Lower lobe of right lung (tissue), 2 donors: ENCODE measurements around the gene CIAO1. TPM values are rescaled to one million over a fixed set of nuclear protein-coding genes. Genes with fewer than 3 reads are reported as not detected.

ENCODE experiments used
- ATAC-seq, 2 donors: fragments of 200-7000 bp; cut with Tn5 transposase; one replicate each; pipeline ENCODE4 v1.9.1; 2020 to 2022; ENCODE audit warnings: mild to moderate bottlenecking in 2 of 2, moderate library complexity in 2 of 2
- DNase-seq: peaks from one replicate; pipeline ENCODE4 v3.0.0-alpha.2; 2020
- H3K27ac ChIP-seq: fragments of 200-600 bp; one replicate; pipeline ENCODE4 v1.8.0; 2022
- H3K27me3 ChIP-seq: fragments of 200-600 bp; one replicate; pipeline ENCODE4 v1.8.0; 2022; ENCODE audit warnings: low read depth
- H3K36me3 ChIP-seq: fragments of 200-600 bp; one replicate; pipeline ENCODE4 v1.8.0; 2022; ENCODE audit warnings: mild to moderate bottlenecking
- H3K4me1 ChIP-seq: fragments of 200-600 bp; one replicate; pipeline ENCODE4 v1.8.0; 2022
- H3K4me3 ChIP-seq: fragments of 200-600 bp; one replicate; pipeline ENCODE4 v1.8.0; 2022; ENCODE audit warnings: mild to moderate bottlenecking
- H3K9me3 ChIP-seq: fragments of 200-600 bp; one replicate; pipeline ENCODE4 v1.8.0; 2022
- CTCF ChIP-seq: fragments of 200-600 bp; IDR thresholded peaks from one replicate; pipeline ENCODE4 v1.8.0; 2022; ENCODE audit warnings: antibody characterized with exemption, mild to moderate bottlenecking
- intact Hi-C: fragments of 100-400 bp; cut with DNase I; formaldehyde crosslinking; loops from one replicate; pipeline ENCODE4 v1.11.0; 2022
- total RNA-seq: library from RNA; stranded (reverse); fragmentation: NEBNext Ultra II Directional; extraction: Animal tissue kit (Norgen Biotek cat#: 25700); gene quantifications from one replicate; pipeline ENCODE4 v1.2.1, GENCODE V29; 2021
- donor health status: DM: no; HTN: yes; CAD: no; lungs with severe emphysema.

Gene CIAO1
- total RNA-seq, 1 donor from 2014 or later, result 62.3 TPM

GRCh38 chr2:96250188-96250587 is 15.8 kb upstream of the CIAO1 start:
- Histone ChIP-seq H3K9me3 (no peaks in the 10 kb centered on the region), H3K27me3 (no peaks in the 10 kb centered on the region), H3K36me3 (peaks cover 46% of the 10 kb centered on the region), H3K4me3 (no peak overlapping the region), H3K27ac (peak overlapping the region; percentile 6), H3K4me1 (peaks cover 40% of the 10 kb centered on the region)
- DNase-seq (no peak), ATAC-seq (no peak)
- intact Hi-C loops, result no loop called here
- no peak for TF ChIP-seq CTCF

DNA sequence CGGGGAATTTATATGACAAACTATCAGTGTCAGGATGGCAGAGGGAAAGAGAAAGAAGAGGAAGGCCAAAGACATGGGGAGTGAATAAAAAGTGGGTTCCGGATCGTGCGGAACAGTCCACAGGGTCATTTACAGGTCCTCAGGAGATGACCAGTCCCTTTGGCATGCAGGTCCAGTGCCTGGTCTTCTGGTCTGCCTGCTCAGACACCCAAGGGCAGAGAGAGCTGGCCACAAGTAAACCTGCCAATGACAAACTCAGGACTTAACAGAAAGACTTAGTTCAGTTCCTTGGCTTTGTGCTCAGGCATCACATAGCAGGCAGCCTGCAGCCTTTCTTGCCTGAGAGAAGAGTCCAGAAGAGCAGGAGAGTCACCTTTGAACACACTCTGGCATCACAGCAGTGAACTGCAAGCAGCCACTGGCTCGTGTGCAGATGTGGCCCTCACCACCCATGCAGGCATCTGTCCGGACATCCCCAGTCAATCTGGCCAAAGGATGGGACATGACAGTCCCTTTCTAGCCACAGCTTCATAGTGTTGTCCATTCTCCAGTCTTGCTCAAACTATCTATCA is 14.2 kb upstream of the CIAO1 start:
- Histone ChIP-seq H3K27ac (no peak overlapping the region), H3K27me3 (no peaks in the 10 kb centered on the region), H3K4me1 (peaks cover 54% of the 10 kb centered on the region), H3K9me3 (no peaks in the 10 kb centered on the region), H3K36me3 (peaks cover 60% of the 10 kb centered on the region), H3K4me3 (no peak overlapping the region)
- peak; percentile 77 to 87 for ATAC-seq
- no peak for TF ChIP-seq CTCF
- intact Hi-C loops, result no loop called here
- no peak for DNase-seq

GRCh38 chr2:96252526-96252925 is 13.5 kb upstream of the CIAO1 start:
- Histone ChIP-seq H3K27ac (no peak overlapping the region), H3K9me3 (no peaks in the 10 kb centered on the region), H3K27me3 (no peaks in the 10 kb centered on the region), H3K4me1 (peaks cover 61% of the 10 kb centered on the region), H3K36me3 (peaks cover 64% of the 10 kb centered on the region), H3K4me3 (no peak overlapping the region)
- ATAC-seq (no peak), DNase-seq (no peak)
- intact Hi-C loops, result no loop called here
- no peak for TF ChIP-seq CTCF

- Histone ChIP-seq H3K9me3 (no peaks in the 10 kb centered on the region), H3K27ac (no peak overlapping the region), H3K4me1 (peaks cover 66% of the 10 kb centered on the region), H3K27me3 (no peaks in the 10 kb centered on the region), H3K4me3 (no peak overlapping the region), H3K36me3 (peaks cover 64% of the 10 kb centered on the region)
- no peak for DNase-seq
- intact Hi-C loops, result no loop called here
- no peak for TF ChIP-seq CTCF
- no peak for ATAC-seq
Measured at GRCh38 chr2:96253006-96253405, 13.0 kb upstream of the CIAO1 start.

GRCh38 chr2:96254571-96254970 is 11.5 kb upstream of the CIAO1 start:
- Histone ChIP-seq H3K4me1 (peaks cover 82% of the 10 kb centered on the region), H3K36me3 (peaks cover 75% of the 10 kb centered on the region), H3K4me3 (no peak overlapping the region), H3K27ac (peak overlapping the region; percentile 57), H3K9me3 (no peaks in the 10 kb centered on the region), H3K27me3 (no peaks in the 10 kb centered on the region)
- DNase-seq, result no peak
- intact Hi-C loops, result no loop called here
- TF ChIP-seq CTCF, result no peak
- ATAC-seq, result no peak
